ENCODE measurements around the gene IFI30. TPM values are rescaled to one million over a fixed set of nuclear protein-coding genes. Genes with fewer than 3 reads are reported as not detected.

The IFI30 gene
- 32.3 TPM for total RNA-seq

- DNase-seq (ENCODE audit: low spot score), result peak; percentile 87
Measured at GRCh38 chr19:18173572-18174288, at the start of gene IFI30. TSS of gene IFI30 (plus strand) at chr19:18173813. CDS start at chr19:18173842, 29 bp downstream.

GRCh38 chr19:18123819-18124218 lies 49.8 kb upstream of the IFI30 start:
- DNase-seq (ENCODE audit: low spot score), result no peak

GRCh38 chr19:18126097-18126496 lies 47.5 kb upstream of the IFI30 start:
- no peak for DNase-seq (ENCODE audit: low spot score)

GRCh38 chr19:18128044-18128443 lies 45.6 kb upstream of the IFI30 start:
- DNase-seq (ENCODE audit: low spot score), result no peak

GRCh38 chr19:18128805-18129204 lies 44.8 kb upstream of the IFI30 start:
- DNase-seq (ENCODE audit: low spot score), result no peak

- no peak for DNase-seq (ENCODE audit: low spot score)
Measured at GRCh38 chr19:18130523-18131242, 42.9 kb upstream of the IFI30 start.

GRCh38 chr19:18131841-18132596 lies 41.6 kb upstream of the IFI30 start:
- no peak for DNase-seq (ENCODE audit: low spot score)

- DNase-seq (ENCODE audit: low spot score), result no peak
Measured at GRCh38 chr19:18135712-18136584, 37.7 kb upstream of the IFI30 start.

- DNase-seq (ENCODE audit: low spot score), result no peak
Measured at GRCh38 chr19:18137242-18137641, 36.4 kb upstream of the IFI30 start.

GRCh38 chr19:18137657-18138339 lies 35.8 kb upstream of the IFI30 start:
- DNase-seq (ENCODE audit: low spot score), result no peak

- DNase-seq (ENCODE audit: low spot score), result no peak
Measured at GRCh38 chr19:18140473-18140872, 33.1 kb upstream of the IFI30 start.

GRCh38 chr19:18141031-18141430 lies 32.6 kb upstream of the IFI30 start:
- DNase-seq (ENCODE audit: low spot score), result no peak

GRCh38 chr19:18143902-18144301 lies 29.7 kb upstream of the IFI30 start:
- DNase-seq (ENCODE audit: low spot score), result no peak

- DNase-seq (ENCODE audit: low spot score), result no peak
Measured at GRCh38 chr19:18144361-18144760, 29.3 kb upstream of the IFI30 start.

GRCh38 chr19:18144906-18145305 lies 28.7 kb upstream of the IFI30 start:
- DNase-seq (ENCODE audit: low spot score), result no peak

GRCh38 chr19:18145391-18145999 lies 28.1 kb upstream of the IFI30 start:
- no peak for DNase-seq (ENCODE audit: low spot score)

GRCh38 chr19:18147396-18147795 lies 26.2 kb upstream of the IFI30 start:
- DNase-seq (ENCODE audit: low spot score), result no peak

GRCh38 chr19:18149596-18149975 lies 24.0 kb upstream of the IFI30 start:
- no peak for DNase-seq (ENCODE audit: low spot score)

- no peak for DNase-seq (ENCODE audit: low spot score)
Measured at GRCh38 chr19:18150776-18151624, 22.6 kb upstream of the IFI30 start.

- DNase-seq (ENCODE audit: low spot score), result peak; percentile 98
Measured at GRCh38 chr19:18152442-18152816, 21.2 kb upstream of the IFI30 start.
